WTC11 (cell line): Measurements from ENCODE around the gene EXOC4. TPM values are rescaled to one million over a fixed set of nuclear protein-coding genes. Genes with fewer than 3 reads are reported as not detected.

Source experiments
- ATAC-seq: fragments of 200-7000 bp; cut with Tn5 transposase; 2 replicates; pipeline ENCODE4 v1.10.0; 2021; ENCODE audit warnings: mild to moderate bottlenecking, moderate library complexity
- CTCF ChIA-PET: fragments of 300-600 bp; sonication (Branson Sonifier 250); formaldehyde crosslinking; loops from one replicate; lab custom pipeline; 2021; ENCODE audit warnings: antibody characterized with exemption; lab: Charles Lee
- POLR2A ChIA-PET: fragments of 350-600 bp; sonication (Branson Sonifier 250); formaldehyde crosslinking; loops from one replicate; lab custom pipeline; 2021; ENCODE audit warnings: antibody characterized with exemption; lab: Charles Lee
- DNase-seq: peaks from one replicate; pipeline ENCODE4 v3.0.0; 2021; ENCODE audit warnings: low spot score
- H3K27ac Mint-ChIP-seq: 2 replicates; pipeline ENCODE4 v1.8.0; 2021; ENCODE audit warnings: mixed read lengths
- H3K27me3 Mint-ChIP-seq: 2 replicates; pipeline ENCODE4 v1.8.0; 2021; ENCODE audit warnings: low read depth, mild to moderate bottlenecking, moderate library complexity, mixed read lengths
- H3K36me3 Mint-ChIP-seq: 2 replicates; pipeline ENCODE4 v1.8.0; 2021; ENCODE audit warnings: mixed read lengths
- H3K4me1 Mint-ChIP-seq: 2 replicates; pipeline ENCODE4 v1.8.0; 2022; ENCODE audit warnings: mixed read lengths
- H3K4me3 Mint-ChIP-seq: 2 replicates; pipeline ENCODE4 v1.8.0; 2021; ENCODE audit warnings: mild to moderate bottlenecking, moderate library complexity, mixed read lengths
- H3K9me3 Mint-ChIP-seq: 2 replicates; pipeline ENCODE4 v1.8.0; 2021; ENCODE audit warnings: mixed read lengths
- CREM ChIP-seq: sonication (generic); formaldehyde crosslinking; IDR thresholded peaks from 2 replicates; pipeline ENCODE4 v1.8.1; 2022; ENCODE audit warnings: mild to moderate bottlenecking, missing genetic modification reagents, moderate library complexity
- ELF4 ChIP-seq: sonication (generic); formaldehyde crosslinking; IDR thresholded peaks from 2 replicates; pipeline ENCODE4 v1.8.1; 2022; ENCODE audit warnings: low read depth, mild to moderate bottlenecking, moderate library complexity, missing genetic modification reagents
- ETV6 ChIP-seq: sonication (generic); formaldehyde crosslinking; IDR thresholded peaks from 2 replicates; pipeline ENCODE4 v1.8.1; 2022; ENCODE audit warnings: mild to moderate bottlenecking, missing genetic modification reagents
- FOXJ3 ChIP-seq: sonication (generic); formaldehyde crosslinking; IDR thresholded peaks from 2 replicates; pipeline ENCODE4 v1.9.0; 2021; ENCODE audit warnings: missing genetic modification reagents, mild to moderate bottlenecking, borderline replicate concordance
- FOXK1 ChIP-seq: sonication (generic); formaldehyde crosslinking; IDR thresholded peaks from 2 replicates; pipeline ENCODE4 v1.8.0; 2022; ENCODE audit warnings: mild to moderate bottlenecking, moderate library complexity, missing genetic modification reagents
- GABPB1 ChIP-seq: sonication (generic); formaldehyde crosslinking; IDR thresholded peaks from 2 replicates; pipeline ENCODE4 v1.8.1; 2023; ENCODE audit warnings: mild to moderate bottlenecking, missing genetic modification reagents
- GTF2I ChIP-seq: fragments of 250-450 bp; sonication (Bioruptor Pico); conservative IDR thresholded peaks from 2 replicates; pipeline ENCODE4 v1.4.0; 2021; ENCODE audit warnings: mild to moderate bottlenecking
- HMGA2 ChIP-seq: fragments of 250-450 bp; sonication (Bioruptor Pico); IDR thresholded peaks from 2 replicates; pipeline ENCODE4 v1.4.0; 2021; ENCODE audit warnings: mild to moderate bottlenecking, moderate library complexity
- MAX ChIP-seq: sonication (generic); formaldehyde crosslinking; IDR thresholded peaks from 2 replicates; pipeline ENCODE4 v1.8.0; 2022; ENCODE audit warnings: mild to moderate bottlenecking, missing genetic modification reagents
- MXD4 ChIP-seq: fragments of 250-450 bp; sonication (Bioruptor Pico); IDR thresholded peaks from 2 replicates; pipeline ENCODE4 v1.8.0; 2021; ENCODE audit warnings: mild to moderate bottlenecking, moderate library complexity, borderline replicate concordance
- OVOL2 ChIP-seq: fragments of 250-450 bp; sonication (Bioruptor Pico); IDR thresholded peaks from 2 replicates; pipeline ENCODE4 v1.9.0; 2021; ENCODE audit warnings: mild to moderate bottlenecking, borderline replicate concordance
- SMAD3 ChIP-seq: sonication (generic); formaldehyde crosslinking; IDR thresholded peaks from 2 replicates; pipeline ENCODE4 v1.8.0; 2022; ENCODE audit warnings: missing genetic modification reagents, mild to moderate bottlenecking, borderline replicate concordance
- SMAD4 ChIP-seq: sonication (generic); formaldehyde crosslinking; IDR thresholded peaks from 2 replicates; pipeline ENCODE4 v1.8.0; 2022; ENCODE audit warnings: mild to moderate bottlenecking, missing genetic modification reagents
- ZNF423 ChIP-seq: fragments of 250-450 bp; sonication (Bioruptor Pico); IDR thresholded peaks from 2 replicates; pipeline ENCODE4 v2.1.2; 2022; ENCODE audit warnings: mild to moderate bottlenecking, moderate library complexity
- total RNA-seq: library from RNA; stranded (reverse); gene quantifications from 3 replicates; pipeline ENCODE4 v1.2.3, GENCODE V29; 2021
- TF ChIP-seq, protein P1 (sequence below): fragments of 250-450 bp; sonication (Bioruptor Pico); conservative IDR thresholded peaks from 2 replicates; pipeline ENCODE4 v1.9.0; 2021; ENCODE audit warnings: mild to moderate bottlenecking
- TF ChIP-seq, protein P2 (sequence below): sonication (generic); formaldehyde crosslinking; IDR thresholded peaks from 2 replicates; pipeline ENCODE4 v1.8.1; 2023; ENCODE audit warnings: mild to moderate bottlenecking, missing genetic modification reagents, moderate library complexity
- TF ChIP-seq, protein P3 (sequence below): sonication (generic); formaldehyde crosslinking; IDR thresholded peaks from 2 replicates; pipeline ENCODE4 v1.8.0; 2022; ENCODE audit warnings: missing genetic modification reagents

Gene EXOC4
- total RNA-seq, 1 experiment from 2014 or later = 62.0 TPM

GRCh38 chr7:133360201-133360600, 107.3 kb downstream of the EXOC4 start:
- ChIA-PET POLR2A (no interaction called here), CTCF (interaction anchor here (0.6 kb wide), 1 partner anchor 74 kb away, joined by 3 read pairs; no protein-coding TSS in a partner anchor)
- Mint-ChIP-seq H3K9me3 (peaks cover 14% of the 10 kb centered on the region), H3K36me3 (peaks cover 19% of the 10 kb centered on the region), H3K4me1 (peaks cover 36% of the 10 kb centered on the region), H3K27ac (peak overlapping the region; percentile 87), H3K27me3 (no peaks in the 10 kb centered on the region), H3K4me3 (no peak overlapping the region)
- DNase-seq = no peak
- TF ChIP-seq ELF4 (CRISPR knock-in tag) (no peak), MAX (CRISPR knock-in tag) (peak; percentile 23; the same call in 1 of the 2 replicates)
- ATAC-seq = peak; percentile 93

DNA sequence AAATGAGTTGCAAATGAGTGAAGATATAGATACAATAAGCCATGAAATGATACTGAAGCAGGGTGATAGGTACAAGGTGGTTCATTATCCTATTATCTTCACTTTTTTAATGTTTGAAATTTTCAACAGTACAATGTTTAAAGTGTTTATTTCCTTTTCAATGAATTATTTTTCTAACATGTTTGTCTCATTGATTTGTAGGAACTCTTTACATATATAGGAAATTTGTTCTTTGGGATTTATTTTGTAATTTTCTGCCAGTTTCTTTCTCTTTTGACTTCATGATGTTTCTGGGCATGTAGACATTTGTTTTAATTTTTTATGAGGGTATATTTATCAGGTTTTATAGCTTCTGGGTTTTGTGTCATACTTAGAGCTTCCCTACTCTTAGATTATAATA, 108.9 kb downstream of the EXOC4 start:
- Mint-ChIP-seq H3K36me3 (peaks cover 19% of the 10 kb centered on the region), H3K9me3 (peaks cover 14% of the 10 kb centered on the region), H3K27ac (no peak overlapping the region), H3K4me3 (no peak overlapping the region), H3K27me3 (no peaks in the 10 kb centered on the region), H3K4me1 (peaks cover 29% of the 10 kb centered on the region)
- no peak for DNase-seq
- ChIA-PET POLR2A (no interaction called here), CTCF (no interaction called here)
- ATAC-seq = no peak
- TF ChIP-seq FOXJ3 (CRISPR knock-in tag) (no peak), ZNF423 (CRISPR knock-in tag) (no peak), FOXK1 (CRISPR knock-in tag) (no peak), GABPB1 (CRISPR knock-in tag) (no peak), SMAD3 (CRISPR knock-in tag) (no peak), OVOL2 (CRISPR knock-in tag) (no peak), GTF2I (CRISPR knock-in tag) (no peak), MXD4 (CRISPR knock-in tag) (no peak)
- TF ChIP-seq, protein P1, sequence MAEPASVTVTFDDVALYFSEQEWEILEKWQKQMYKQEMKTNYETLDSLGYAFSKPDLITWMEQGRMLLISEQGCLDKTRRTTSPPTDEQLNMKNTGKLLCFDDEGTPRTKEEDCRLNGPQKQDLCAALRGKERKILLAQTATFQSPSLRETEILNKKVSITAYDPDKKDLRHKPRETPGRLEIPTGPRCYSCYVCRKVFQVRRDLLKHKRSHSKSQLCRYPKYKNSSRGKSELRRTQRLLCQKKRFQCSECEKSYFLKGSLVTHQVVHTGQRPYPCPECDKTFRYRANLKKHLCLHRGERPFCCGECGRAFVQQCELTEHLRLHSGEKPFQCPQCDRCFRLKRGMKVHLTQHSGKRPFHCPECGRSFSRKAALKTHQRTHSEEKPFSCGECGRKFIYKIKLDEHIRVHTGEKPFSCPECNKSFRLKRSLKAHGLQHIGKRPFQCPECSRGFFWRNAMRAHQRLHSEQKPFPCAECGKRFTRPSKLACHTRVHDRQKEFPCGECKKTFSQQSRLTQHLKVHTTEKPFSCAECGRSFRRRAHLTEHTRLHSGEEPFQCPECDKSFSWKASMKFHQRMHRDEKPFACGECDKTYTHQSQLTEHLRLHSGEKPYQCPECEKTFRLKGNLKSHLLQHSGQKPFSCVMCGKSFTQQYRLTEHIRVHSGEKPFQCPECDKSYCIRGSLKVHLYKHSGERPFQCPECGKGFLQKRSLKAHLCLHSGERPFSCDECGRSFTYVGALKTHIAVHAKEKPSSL (CRISPR knock-in tag) = no peak
- TF ChIP-seq, protein P2, sequence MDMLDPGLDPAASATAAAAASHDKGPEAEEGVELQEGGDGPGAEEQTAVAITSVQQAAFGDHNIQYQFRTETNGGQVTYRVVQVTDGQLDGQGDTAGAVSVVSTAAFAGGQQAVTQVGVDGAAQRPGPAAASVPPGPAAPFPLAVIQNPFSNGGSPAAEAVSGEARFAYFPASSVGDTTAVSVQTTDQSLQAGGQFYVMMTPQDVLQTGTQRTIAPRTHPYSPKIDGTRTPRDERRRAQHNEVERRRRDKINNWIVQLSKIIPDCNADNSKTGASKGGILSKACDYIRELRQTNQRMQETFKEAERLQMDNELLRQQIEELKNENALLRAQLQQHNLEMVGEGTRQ (CRISPR knock-in tag) = no peak

DNA sequence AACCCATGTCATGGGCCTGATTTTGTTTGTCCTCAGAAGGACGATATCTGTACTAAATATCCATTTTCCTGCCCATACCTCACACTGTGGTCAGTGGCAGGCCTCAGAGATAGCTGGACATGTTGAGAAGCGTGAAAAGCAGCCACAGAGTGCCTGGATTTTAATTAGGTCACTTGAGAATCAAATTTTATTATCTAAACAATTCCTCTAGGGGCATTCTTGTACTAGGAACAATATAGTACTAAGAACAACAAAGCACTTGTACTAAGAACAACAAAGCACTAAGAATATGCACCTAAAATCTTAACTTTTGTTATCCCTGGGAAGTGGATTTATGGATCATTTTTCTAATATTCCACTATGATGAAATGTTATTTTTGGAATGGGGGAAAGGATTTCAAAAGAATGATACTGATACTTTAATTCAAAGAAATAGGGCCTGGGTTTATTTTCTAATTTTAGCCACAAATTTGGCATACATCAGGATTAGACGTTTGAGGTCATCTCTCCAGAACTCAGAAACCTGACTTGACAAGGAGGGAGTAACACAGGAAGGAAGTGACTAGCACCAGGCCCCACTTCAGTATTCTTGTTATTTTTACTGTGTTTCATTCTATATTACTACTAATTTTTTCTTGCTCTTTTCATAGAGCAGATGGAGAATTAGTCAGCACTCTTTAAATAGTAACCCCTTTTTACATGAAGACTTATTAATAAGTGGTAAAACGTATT, 112.2 kb downstream of the EXOC4 start:
- peaks cover 19% of the 10 kb centered on the region for H3K36me3 Mint-ChIP-seq
- H3K4me3 Mint-ChIP-seq = no peak overlapping the region
- CTCF ChIA-PET = interaction anchor here (0.5 to 1.1 kb wide), 2 partner anchors 21 to 100 kb away, joined by 3 read pairs; no protein-coding TSS in a partner anchor
- peaks cover 14% of the 10 kb centered on the region for H3K9me3 Mint-ChIP-seq
- H3K27ac Mint-ChIP-seq = no peak overlapping the region
- DNase-seq = no peak
- no peaks in the 10 kb centered on the region for H3K27me3 Mint-ChIP-seq
- TF ChIP-seq, protein P3, sequence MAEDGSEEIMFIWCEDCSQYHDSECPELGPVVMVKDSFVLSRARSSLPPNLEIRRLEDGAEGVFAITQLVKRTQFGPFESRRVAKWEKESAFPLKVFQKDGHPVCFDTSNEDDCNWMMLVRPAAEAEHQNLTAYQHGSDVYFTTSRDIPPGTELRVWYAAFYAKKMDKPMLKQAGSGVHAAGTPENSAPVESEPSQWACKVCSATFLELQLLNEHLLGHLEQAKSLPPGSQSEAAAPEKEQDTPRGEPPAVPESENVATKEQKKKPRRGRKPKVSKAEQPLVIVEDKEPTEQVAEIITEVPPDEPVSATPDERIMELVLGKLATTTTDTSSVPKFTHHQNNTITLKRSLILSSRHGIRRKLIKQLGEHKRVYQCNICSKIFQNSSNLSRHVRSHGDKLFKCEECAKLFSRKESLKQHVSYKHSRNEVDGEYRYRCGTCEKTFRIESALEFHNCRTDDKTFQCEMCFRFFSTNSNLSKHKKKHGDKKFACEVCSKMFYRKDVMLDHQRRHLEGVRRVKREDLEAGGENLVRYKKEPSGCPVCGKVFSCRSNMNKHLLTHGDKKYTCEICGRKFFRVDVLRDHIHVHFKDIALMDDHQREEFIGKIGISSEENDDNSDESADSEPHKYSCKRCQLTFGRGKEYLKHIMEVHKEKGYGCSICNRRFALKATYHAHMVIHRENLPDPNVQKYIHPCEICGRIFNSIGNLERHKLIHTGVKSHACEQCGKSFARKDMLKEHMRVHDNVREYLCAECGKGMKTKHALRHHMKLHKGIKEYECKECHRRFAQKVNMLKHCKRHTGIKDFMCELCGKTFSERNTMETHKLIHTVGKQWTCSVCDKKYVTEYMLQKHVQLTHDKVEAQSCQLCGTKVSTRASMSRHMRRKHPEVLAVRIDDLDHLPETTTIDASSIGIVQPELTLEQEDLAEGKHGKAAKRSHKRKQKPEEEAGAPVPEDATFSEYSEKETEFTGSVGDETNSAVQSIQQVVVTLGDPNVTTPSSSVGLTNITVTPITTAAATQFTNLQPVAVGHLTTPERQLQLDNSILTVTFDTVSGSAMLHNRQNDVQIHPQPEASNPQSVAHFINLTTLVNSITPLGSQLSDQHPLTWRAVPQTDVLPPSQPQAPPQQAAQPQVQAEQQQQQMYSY (CRISPR knock-in tag) = no peak
- TF ChIP-seq CREM (CRISPR knock-in tag) (no peak), ETV6 (CRISPR knock-in tag) (no peak), HMGA2 (CRISPR knock-in tag) (no peak), SMAD4 (CRISPR knock-in tag) (no peak), OVOL2 (CRISPR knock-in tag) (no peak)
- TF ChIP-seq, all 79 proteins: peak for 0
- no peak for ATAC-seq
- peaks cover 14% of the 10 kb centered on the region for H3K4me1 Mint-ChIP-seq
- POLR2A ChIA-PET = no interaction called here
